Measurements from ENCODE around the gene ARFGEF2. TPM values are rescaled to one million over a fixed set of nuclear protein-coding genes. Genes with fewer than 3 reads are reported as not detected.
A peak's percentile ranks its signal among the peaks of the same experiment; 100 is the strongest.

ARFGEF2 gene
- total and polyA plus RNA-seq, 12 donors, result 6.2 to 50.0 (median 41.8) TPM

GRCh38 chr20:48949304-48950170 is 28.0 kb downstream of the ARFGEF2 start:
- WGBS, 2 donors, result 73% methylated on average over 7 of the region's 7 CpGs
- Histone ChIP-seq H3K4me3 (no peak overlapping the region), H3K27me3 (no peaks in the 10 kb centered on the region), H3K27ac (no peak overlapping the region), H3K36me3 (peaks cover 0 to 100% (median 57%) of the 10 kb centered on the region in 9 donors), H3K9me3 (no peaks in the 10 kb centered on the region), H3K4me1 (peaks cover 0 to 20% (median 5%) of the 10 kb centered on the region in 9 donors)
- ATAC-seq, result no peak
- TF ChIP-seq CTCF (IDR thresholded peaks at IDR 0.05), result no peak
- intact Hi-C loops (cut with DNase I), result no loop called here
- DNase-seq, result no peak

GRCh38 chr20:48951041-48951440 is 29.5 kb downstream of the ARFGEF2 start:
- DNase-seq, result no peak
- intact Hi-C loops (cut with DNase I), result no loop called here
- Histone ChIP-seq H3K4me1 (peaks cover 0 to 17% (median 5%) of the 10 kb centered on the region in 9 donors), H3K4me3 (no peak overlapping the region), H3K27me3 (no peaks in the 10 kb centered on the region), H3K9me3 (no peaks in the 10 kb centered on the region), H3K36me3 (peaks cover 0 to 100% (median 52%) of the 10 kb centered on the region in 9 donors), H3K27ac (no peak overlapping the region)
- TF ChIP-seq CTCF (IDR thresholded peaks at IDR 0.05), result no peak
- WGBS, 2 donors, result 80 to 84% methylated on average over 10 of the region's 10 CpGs
- ATAC-seq, result no peak

GRCh38 chr20:48951646-48952045 is 30.1 kb downstream of the ARFGEF2 start:
- Histone ChIP-seq H3K36me3 (peaks cover 0 to 100% (median 51%) of the 10 kb centered on the region in 9 donors), H3K4me3 (no peak overlapping the region), H3K27me3 (no peaks in the 10 kb centered on the region), H3K4me1 (peaks cover 0 to 17% (median 5%) of the 10 kb centered on the region in 9 donors), H3K9me3 (no peaks in the 10 kb centered on the region), H3K27ac (no peak overlapping the region)
- TF ChIP-seq CTCF (IDR thresholded peaks at IDR 0.05), result no peak
- intact Hi-C loops (cut with DNase I), result no loop called here
- ATAC-seq (no peak), DNase-seq (no peak)
- 67 to 72% methylated on average over 4 of the region's 4 CpGs for WGBS, 2 donors

GRCh38 chr20:48952656-48953055 is 31.1 kb downstream of the ARFGEF2 start:
- intact Hi-C loops (cut with DNase I), result no loop called here
- H3K36me3 ChIP-seq, result peaks cover 0 to 100% (median 53%) of the 10 kb centered on the region in 9 donors
- no peak overlapping the region for H3K4me3 ChIP-seq
- no peak for TF ChIP-seq CTCF (IDR thresholded peaks at IDR 0.05)
- ATAC-seq (peak in 5 of 8 donors; percentile 9 to 38 (median 11)), DNase-seq (no peak)
- WGBS, 2 donors, result 42 to 68% methylated on average over 6 of the region's 6 CpGs
- peak overlapping the region in 3 of 10 donors; percentile 17 to 31 (median 21) for H3K27ac ChIP-seq
- H3K4me1 ChIP-seq, result peaks cover 0 to 26% (median 11%) of the 10 kb centered on the region in 9 donors
- no peaks in the 10 kb centered on the region for H3K27me3 ChIP-seq
- no peaks in the 10 kb centered on the region for H3K9me3 ChIP-seq
